Testis (tissue), 2 donors: Measurements from ENCODE around the gene ARL17B.
"Not testable (repeated sequence)": the region's sequence is repeated elsewhere in the genome, so short reads cannot be mapped to it uniquely, and the experiment has no call there.

Experiments
- CTCF ChIP-seq, 3 experiments: fragments of 450-650 bp in 2 of 3; fragments of 200-600 bp in 1 of 3; sonication (generic) in 1 of 3; IDR thresholded peaks; one replicate each; pipeline ENCODE4 v1.5.1; 2016 to 2019; ENCODE audit warnings: antibody characterized with exemption in 3 of 3, mild to moderate bottlenecking in 2 of 3, moderate library complexity in 1 of 3
- POLR2A ChIP-seq: fragments of 450-650 bp; IDR thresholded peaks from one replicate; pipeline ENCODE4 v1.6.1; 2017; ENCODE audit warnings: antibody characterized with exemption, mild to moderate bottlenecking, moderate library complexity

- TF ChIP-seq CTCF (IDR thresholded peaks at IDR 0.05); POLR2A: not testable (repeated sequence)
Measured at GRCh38 chr17:46393702-46394101, 32.1 kb upstream of the ARL17B start.
